Epithelial cell of proximal tubule (primary cell): ENCODE data around the gene TSPYL4. TPM values are rescaled to one million over a fixed set of nuclear protein-coding genes. Genes with fewer than 3 reads are reported as not detected.

Experiments
- DNase-seq: peaks from one replicate; pipeline ENCODE4 v3.0.0-alpha.2; 2011; ENCODE audit warnings: low read depth
- H3K4me3 ChIP-seq: 2 replicates; pipeline ENCODE4 v1.5.1; 2011; ENCODE audit warnings: low read depth, mild to moderate bottlenecking, low read length
- CTCF ChIP-seq: conservative IDR thresholded peaks from 2 replicates; pipeline ENCODE4 v1.5.1; 2012; ENCODE audit warnings: low read depth, mild to moderate bottlenecking, low read length
- total RNA-seq: library from RNA; depleted of rRNA; stranded (reverse); fragments of >200 nt; gene quantifications from 2 replicates; pipeline ENCODE4 v1.2.3, GENCODE V29; 2015

Gene TSPYL4
- total RNA-seq, 1 donor from 2014 or later: 8.5 TPM

GRCh38 chr6:116218172-116218633, 35.7 kb downstream of the TSPYL4 start:
- TF ChIP-seq CTCF: no peak
- DNase-seq: no peak
- no peak overlapping the region for H3K4me3 ChIP-seq

- DNase-seq: no peak
- no peak overlapping the region for H3K4me3 ChIP-seq
- peak; percentile 58 for TF ChIP-seq CTCF
These were observed 36.8 kb downstream of the TSPYL4 start for GRCh38 chr6:116217069-116217468.

DNA sequence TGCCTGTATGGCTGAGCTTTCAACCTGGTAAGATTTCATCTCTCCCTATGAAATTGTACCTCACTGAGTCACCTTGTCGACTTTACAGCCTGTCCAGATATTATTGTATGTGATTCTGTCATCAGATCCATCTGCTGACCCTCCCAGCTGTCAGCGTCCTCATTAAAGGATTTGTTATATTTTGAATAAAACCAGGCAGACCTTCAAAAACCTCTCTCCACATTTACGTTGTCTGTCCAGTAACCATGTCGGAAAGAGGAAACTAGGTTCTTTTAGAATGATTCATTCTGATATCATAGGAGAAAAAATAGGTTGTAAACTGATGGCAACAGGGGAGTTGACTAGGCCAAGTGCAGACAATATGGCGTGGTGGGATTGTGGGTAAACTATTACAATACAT, 38.5 kb downstream of the TSPYL4 start:
- H3K4me3 ChIP-seq: no peak overlapping the region
- no peak for DNase-seq
- TF ChIP-seq CTCF: no peak

GRCh38 chr6:116214681-116215080, 39.2 kb downstream of the TSPYL4 start:
- H3K4me3 ChIP-seq: no peak overlapping the region
- DNase-seq: no peak
- TF ChIP-seq CTCF: no peak

- H3K4me3 ChIP-seq: no peak overlapping the region
- TF ChIP-seq CTCF: no peak
- DNase-seq: peak; percentile 38
These were observed 43.0 kb downstream of the TSPYL4 start for GRCh38 chr6:116210750-116211425.

GRCh38 chr6:116210316-116210715, 43.6 kb downstream of the TSPYL4 start:
- DNase-seq: no peak
- no peak overlapping the region for H3K4me3 ChIP-seq
- no peak for TF ChIP-seq CTCF

GRCh38 chr6:116208056-116208785, 45.7 kb downstream of the TSPYL4 start:
- H3K4me3 ChIP-seq: no peak overlapping the region
- no peak for DNase-seq
- no peak for TF ChIP-seq CTCF
